SK-N-SH treated with all-trans-retinoic acid at 6 μM for 48 hours (cell line): ENCODE data around the gene TTC7B.

Experiments used
- BACH2 ChIP-seq: fragments of 250-450 bp; sonication (Bioruptor Pico); IDR thresholded peaks from 2 replicates; pipeline ENCODE4 v1.9.0; 2021; ENCODE audit warnings: mild to moderate bottlenecking, borderline replicate concordance
- ISL1 ChIP-seq: fragments of 250-450 bp; sonication (Bioruptor Pico); IDR thresholded peaks from 2 replicates; pipeline ENCODE4 v2.1.2; 2022; ENCODE audit warnings: mild to moderate bottlenecking, moderate library complexity
- TCF4 ChIP-seq: fragments of 250-450 bp; sonication (Bioruptor Pico); IDR thresholded peaks from 2 replicates; pipeline ENCODE4 v1.8.0; 2021; ENCODE audit warnings: mild to moderate bottlenecking, moderate library complexity, borderline replicate concordance
- ZFP3 ChIP-seq: fragments of 250-450 bp; sonication (Bioruptor Pico); IDR thresholded peaks from 2 replicates; pipeline ENCODE4 v1.5.0; 2020; ENCODE audit warnings: mild to moderate bottlenecking, moderate library complexity

DNA sequence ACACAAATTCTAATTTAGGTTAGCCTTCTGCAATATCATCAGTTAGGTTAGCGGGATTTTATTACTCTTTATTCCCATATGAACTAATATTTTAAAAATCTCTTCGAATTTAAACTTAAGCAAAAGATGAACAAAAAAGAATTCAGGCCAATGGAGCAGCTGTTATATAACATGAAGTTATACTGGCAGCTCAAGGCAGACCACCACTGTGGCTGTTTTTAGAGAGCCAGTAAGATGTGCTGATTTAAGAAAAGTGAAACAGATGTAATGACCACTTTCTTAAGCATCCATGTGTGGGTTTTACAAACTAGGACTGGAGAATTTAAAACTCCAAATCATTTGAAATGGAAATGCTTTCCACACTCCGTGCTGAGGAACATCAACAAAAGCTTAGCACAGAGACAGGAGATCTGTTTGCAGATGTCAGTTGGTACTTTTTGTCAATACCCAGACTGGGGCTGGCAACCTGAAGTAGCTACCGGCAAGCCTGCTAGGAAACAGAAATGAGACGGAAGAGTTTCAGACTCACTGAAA lies 164.9 kb downstream of the TTC7B start:
- TF ChIP-seq ZFP3 (CRISPR knock-in tag) (no peak), ISL1 (CRISPR knock-in tag) (no peak), TCF4 (CRISPR knock-in tag) (no peak), BACH2 (no peak)
